Mesothelial cell of epicardium (in vitro differentiated cells): ENCODE data around the gene TSPEAR. TPM values are rescaled to one million over a fixed set of nuclear protein-coding genes. Genes with fewer than 3 reads are reported as not detected.

ENCODE experiments used
- DNase-seq, 2 experiments: peaks; one replicate each; pipeline ENCODE4 v3.0.0; 2021; ENCODE audit warnings: low spot score in 2 of 2; ENCODE audit not compliant: unreplicated experiment in 2 of 2
- H3K27ac Mint-ChIP-seq: 2 replicates; pipeline ENCODE4 v1.8.0; 2021; ENCODE audit warnings: mixed read lengths
- H3K27me3 Mint-ChIP-seq: 2 replicates; pipeline ENCODE4 v1.8.0; 2021; ENCODE audit warnings: low read depth, mixed read lengths
- H3K36me3 Mint-ChIP-seq: 2 replicates; pipeline ENCODE4 v1.8.0; 2021; ENCODE audit warnings: mixed read lengths
- H3K4me1 Mint-ChIP-seq: 2 replicates; pipeline ENCODE4 v1.8.0; 2021; ENCODE audit warnings: mixed read lengths
- H3K4me3 Mint-ChIP-seq: 2 replicates; pipeline ENCODE4 v1.8.0; 2021; ENCODE audit warnings: mild to moderate bottlenecking, moderate library complexity, mixed read lengths
- H3K9me3 Mint-ChIP-seq: 2 replicates; pipeline ENCODE4 v1.8.0; 2021; ENCODE audit warnings: mixed read lengths
- CTCF ChIP-seq: fragments of 200-600 bp; sonication (generic); IDR thresholded peaks from one replicate; pipeline ENCODE4 v1.5.0; 2021; ENCODE audit warnings: antibody characterized with exemption; ENCODE audit not compliant: unreplicated experiment
- total RNA-seq: library from RNA; stranded (reverse); gene quantifications from 3 replicates; pipeline ENCODE4 v1.2.1, GENCODE V29; 2021

The TSPEAR gene
- total RNA-seq, 1 donor from 2014 or later = 0.11 TPM

GRCh38 chr21:44572959-44573583, 138.3 kb downstream of the TSPEAR start:
- Mint-ChIP-seq H3K9me3 (peaks cover 36% of the 10 kb centered on the region), H3K27me3 (no peaks in the 10 kb centered on the region), H3K27ac (no peak overlapping the region), H3K4me3 (no peak overlapping the region), H3K36me3 (peaks cover 2% of the 10 kb centered on the region), H3K4me1 (no peaks in the 10 kb centered on the region)
- DNase-seq = no peak
- no peak for TF ChIP-seq CTCF

GRCh38 chr21:44571844-44572782, 139.3 kb downstream of the TSPEAR start:
- Mint-ChIP-seq H3K4me3 (no peak overlapping the region), H3K36me3 (no peaks in the 10 kb centered on the region), H3K9me3 (peaks cover 27% of the 10 kb centered on the region), H3K27me3 (peaks cover under 1% of the 10 kb centered on the region), H3K4me1 (no peaks in the 10 kb centered on the region), H3K27ac (no peak overlapping the region)
- no peak for TF ChIP-seq CTCF
- peak in 1 of 2 experiments; percentile 32 for DNase-seq

GRCh38 chr21:44571296-44571695, 140.1 kb downstream of the TSPEAR start:
- Mint-ChIP-seq H3K27me3 (peaks cover 4% of the 10 kb centered on the region), H3K27ac (no peak overlapping the region), H3K4me1 (no peaks in the 10 kb centered on the region), H3K36me3 (no peaks in the 10 kb centered on the region), H3K4me3 (no peak overlapping the region), H3K9me3 (peaks cover 20% of the 10 kb centered on the region)
- DNase-seq = no peak
- no peak for TF ChIP-seq CTCF

GRCh38 chr21:44569861-44570517, 141.4 kb downstream of the TSPEAR start:
- Mint-ChIP-seq H3K9me3 (peaks cover 20% of the 10 kb centered on the region), H3K27ac (no peak overlapping the region), H3K4me3 (no peak overlapping the region), H3K27me3 (peaks cover 4% of the 10 kb centered on the region), H3K36me3 (no peaks in the 10 kb centered on the region), H3K4me1 (no peaks in the 10 kb centered on the region)
- DNase-seq = peak in 1 of 2 experiments; percentile 28
- TF ChIP-seq CTCF = no peak

GRCh38 chr21:44568667-44569556, 142.5 kb downstream of the TSPEAR start:
- Mint-ChIP-seq H3K4me1 (no peaks in the 10 kb centered on the region), H3K27me3 (peaks cover 4% of the 10 kb centered on the region), H3K27ac (no peak overlapping the region), H3K4me3 (no peak overlapping the region), H3K9me3 (peaks cover 24% of the 10 kb centered on the region), H3K36me3 (no peaks in the 10 kb centered on the region)
- TF ChIP-seq CTCF = no peak
- DNase-seq = no peak
